PC-9 (cell line): Measurements from ENCODE around the gene CDC42. TPM values are rescaled to one million over a fixed set of nuclear protein-coding genes. Genes with fewer than 3 reads are reported as not detected.
"Not testable (repeated sequence)": the region's sequence is repeated elsewhere in the genome, so short reads cannot be mapped to it uniquely, and the experiment has no call there.

Experiments
- BruUV-seq: library from RNA; stranded (reverse); fragments of 400-500 nt; replicated peaks from 2 replicates; lab custom pipeline; 2021; lab: Mats Ljungman, UMichigan
- CTCF ChIA-PET: fragments of 300-600 bp; sonication (Branson Sonifier 250); formaldehyde crosslinking; loops from one replicate; lab custom pipeline; 2022; ENCODE audit warnings: antibody characterized with exemption; lab: Charles Lee
- POLR2A ChIA-PET: fragments of 300-600 bp; sonication (Branson Sonifier 250); formaldehyde crosslinking; loops from one replicate; lab custom pipeline; 2022; ENCODE audit warnings: antibody characterized with exemption; ENCODE audit not compliant: unreplicated experiment; lab: Charles Lee
- DNase-seq, 2 experiments: peaks; one replicate each; pipeline versions ENCODE4 v3.0.0 to v3.0.0-alpha.2; 2015 to 2022; ENCODE audit warnings: mixed read lengths in 1 of 2
- H2AFZ ChIP-seq: fragments of 200-600 bp; sonication (generic); 2 replicates; pipeline ENCODE4 v1.8.1; 2017; ENCODE audit warnings: antibody characterized with exemption
- H3F3A ChIP-seq: fragments of 200-600 bp; sonication (generic); 2 replicates; pipeline ENCODE4 v1.8.1; 2017; ENCODE audit warnings: antibody characterized with exemption, mild to moderate bottlenecking, low read depth; ENCODE audit not compliant: insufficient read depth
- H3K27ac ChIP-seq: fragments of 200-600 bp; sonication (generic); 2 replicates; pipeline ENCODE4 v1.6.1; 2016; ENCODE audit warnings: mixed run types
- H3K27me3 ChIP-seq: fragments of 200-600 bp; sonication (generic); 2 replicates; pipeline ENCODE4 v1.6.1; 2016; ENCODE audit warnings: low read depth, mixed run types; ENCODE audit not compliant: insufficient read depth
- H3K36me3 ChIP-seq: fragments of 200-600 bp; sonication (generic); 2 replicates; pipeline ENCODE4 v1.6.1; 2016; ENCODE audit warnings: low read depth, mixed run types
- H3K4me1 ChIP-seq: fragments of 200-600 bp; sonication (generic); replicated peaks from 2 replicates; pipeline ENCODE4 v1.6.1; 2016; ENCODE audit warnings: mixed run types; ENCODE audit not compliant: insufficient read depth
- H3K4me2 ChIP-seq: fragments of 200-600 bp; sonication (generic); 2 replicates; pipeline ENCODE4 v1.6.1; 2017; ENCODE audit warnings: mixed run types
- H3K4me3 ChIP-seq: fragments of 200-600 bp; sonication (generic); 2 replicates; pipeline ENCODE4 v1.6.1; 2016; ENCODE audit warnings: mixed run types
- H3K79me2 ChIP-seq: fragments of 200-600 bp; sonication (generic); 2 replicates; pipeline ENCODE4 v1.6.1; 2017; ENCODE audit warnings: low read depth, mixed run types
- H3K9me2 ChIP-seq: fragments of 200-600 bp; sonication (generic); 2 replicates; pipeline ENCODE4 v1.8.1; 2017; ENCODE audit warnings: mild to moderate bottlenecking; ENCODE audit not compliant: insufficient read depth
- H3K9me3 ChIP-seq: fragments of 200-600 bp; sonication (generic); 2 replicates; pipeline ENCODE4 v1.8.1; 2016; ENCODE audit warnings: low read depth; ENCODE audit not compliant: insufficient read depth
- H4K20me1 ChIP-seq: fragments of 200-600 bp; sonication (generic); 2 replicates; pipeline ENCODE4 v1.8.1; 2017; ENCODE audit not compliant: insufficient read depth
- CTCF ChIP-seq: fragments of 200-600 bp; sonication (generic); conservative IDR thresholded peaks from 2 replicates; pipeline ENCODE4 v1.6.1; 2017; ENCODE audit warnings: mixed run types, antibody characterized with exemption, mild to moderate bottlenecking, moderate library complexity
- EZH2 ChIP-seq: fragments of 200-600 bp; sonication (generic); IDR thresholded peaks from 2 replicates; pipeline ENCODE4 v1.8.0; 2017; ENCODE audit warnings: antibody characterized with exemption, low read depth
- intact Hi-C: fragments of 100-400 bp; cut with micrococcal nuclease; formaldehyde crosslinking; loops from one replicate; pipeline ENCODE4 v1.10.0; 2022; ENCODE audit not compliant: unreplicated experiment
- total RNA-seq: library from RNA; stranded (reverse); gene quantifications from 2 replicates; pipeline ENCODE4 v1.2.3, GENCODE V29; 2021

The CDC42 gene
- total RNA-seq, 1 experiment from 2014 or later, result 183 TPM

- no peak for TF ChIP-seq EZH2
- no peak for TF ChIP-seq CTCF
- DNase-seq, result no peak
- Histone ChIP-seq H3K4me2 (no peak overlapping the region), H3K4me1 (peaks cover 4% of the 10 kb centered on the region), H3F3A (no peaks in the 10 kb centered on the region), H3K27ac (no peak overlapping the region), H3K36me3 (no peaks in the 10 kb centered on the region), H3K27me3 (no peaks in the 10 kb centered on the region), H3K79me2 (peaks cover 8% of the 10 kb centered on the region; the same call in 1 of the 2 replicates), H4K20me1 (no peaks in the 10 kb centered on the region), H3K4me3 (no peak overlapping the region), H2AFZ (no peak overlapping the region), H3K9me2 (no peaks in the 10 kb centered on the region), H3K9me3 (no peaks in the 10 kb centered on the region)
- BruUV-seq, result no TSS peak
- intact Hi-C loops, result no loop called here
- CTCF ChIA-PET, result no interaction called here
- POLR2A ChIA-PET, result interaction anchor here (0.5 kb wide), 1 partner anchor 12 kb away, joined by 3 read pairs; no protein-coding TSS in a partner anchor
These were observed 22.0 kb upstream of the CDC42 start for GRCh38 chr1:22030473-22030872.

- BruUV-seq, result no TSS peak
- peaks cover 2% of the 10 kb centered on the region; the same call in 1 of the 2 replicates for H3K79me2 ChIP-seq
- CTCF ChIA-PET, result interaction anchor here (0.6 kb wide), 1 partner anchor 20 kb away, joined by 3 read pairs; no protein-coding TSS in a partner anchor
These were observed 21.1 kb upstream of the CDC42 start for GRCh38 chr1:22031214-22031962.

GRCh38 chr1:22034834-22035233 lies 17.7 kb upstream of the CDC42 start:
- H4K20me1 ChIP-seq, H3K4me1 ChIP-seq, H3K79me2 ChIP-seq, H2AFZ ChIP-seq, H3K27ac ChIP-seq, intact Hi-C loops, DNase-seq, H3K9me3 ChIP-seq, CTCF ChIA-PET, H3K36me3 ChIP-seq, H3K27me3 ChIP-seq, H3F3A ChIP-seq, H3K4me2 ChIP-seq, POLR2A ChIA-PET, H3K4me3 ChIP-seq, BruUV-seq, H3K9me2 ChIP-seq: not testable (repeated sequence)

More at GRCh38 chr1:22031214-22031962, 21.1 kb upstream of the CDC42 start:
- Histone ChIP-seq H4K20me1 (no peaks in the 10 kb centered on the region), H3K9me2 (no peaks in the 10 kb centered on the region), H3K9me3 (no peaks in the 10 kb centered on the region), H3F3A (no peaks in the 10 kb centered on the region), H3K36me3 (no peaks in the 10 kb centered on the region), H3K4me1 (peaks cover 1% of the 10 kb centered on the region), H3K27ac (no peak overlapping the region), H3K4me3 (no peak overlapping the region), H3K4me2 (no peak overlapping the region), H2AFZ (no peak overlapping the region), H3K27me3 (no peaks in the 10 kb centered on the region)
- DNase-seq, result peak in 1 of 2 experiments; percentile 65
- intact Hi-C loops, result no loop called here
- TF ChIP-seq EZH2 (no peak), CTCF (no peak)
- POLR2A ChIA-PET, result interaction anchor here (0.5 to 0.6 kb wide), 2 partner anchors 13 kb away, joined by 3 read pairs; no protein-coding TSS in a partner anchor
